GM23248 (cell line): Measurements from ENCODE around the gene ZNF74. TPM values are rescaled to one million over a fixed set of nuclear protein-coding genes. Genes with fewer than 3 reads are reported as not detected.

ENCODE experiments used
- DNase-seq: peaks from one replicate; pipeline ENCODE4 v3.0.0-alpha.2; 2015
- H2AFZ ChIP-seq: fragments of 200-600 bp; sonication (generic); 2 replicates; pipeline ENCODE4 v1.6.1; 2016; ENCODE audit warnings: antibody characterized with exemption
- H3F3A ChIP-seq: fragments of 200-600 bp; sonication (generic); 2 replicates; pipeline ENCODE4 v1.6.1; 2016; ENCODE audit warnings: mild to moderate bottlenecking, antibody characterized with exemption, mixed run types; ENCODE audit not compliant: insufficient read depth
- H3K27ac ChIP-seq: fragments of 200-600 bp; sonication (generic); 2 replicates; pipeline ENCODE4 v1.5.1; 2016; ENCODE audit warnings: mild to moderate bottlenecking
- H3K27me3 ChIP-seq: fragments of 200-600 bp; sonication (generic); replicated peaks from 2 replicates; pipeline ENCODE4 v1.6.1; 2016; ENCODE audit warnings: mild to moderate bottlenecking; ENCODE audit not compliant: insufficient read depth
- H3K36me3 ChIP-seq: fragments of 200-600 bp; sonication (generic); 2 replicates; pipeline ENCODE4 v1.6.1; 2016; ENCODE audit warnings: low read depth, mild to moderate bottlenecking
- H3K4me1 ChIP-seq: fragments of 200-600 bp; sonication (generic); 2 replicates; pipeline ENCODE4 v1.6.1; 2016; ENCODE audit warnings: mild to moderate bottlenecking; ENCODE audit not compliant: insufficient read depth
- H3K4me2 ChIP-seq: fragments of 200-600 bp; sonication (generic); one replicate; pipeline ENCODE4 v1.6.1; 2016; ENCODE audit warnings: mild to moderate bottlenecking; ENCODE audit not compliant: unreplicated experiment
- H3K4me3 ChIP-seq: fragments of 200-600 bp; sonication (generic); 2 replicates; pipeline ENCODE4 v1.5.1; 2016; ENCODE audit warnings: mild to moderate bottlenecking
- H3K79me2 ChIP-seq: fragments of 200-600 bp; sonication (generic); 2 replicates; pipeline ENCODE4 v1.6.1; 2016; ENCODE audit warnings: mild to moderate bottlenecking; ENCODE audit not compliant: insufficient read depth
- H3K9ac ChIP-seq: fragments of 200-600 bp; sonication (generic); 2 replicates; pipeline ENCODE4 v1.6.1; 2016; ENCODE audit warnings: mild to moderate bottlenecking
- H3K9me2 ChIP-seq: fragments of 200-600 bp; sonication (generic); 2 replicates; pipeline ENCODE4 v1.6.1; 2016; ENCODE audit warnings: mixed run types, mild to moderate bottlenecking, moderate library complexity; ENCODE audit not compliant: insufficient read depth
- H3K9me3 ChIP-seq: fragments of 200-600 bp; sonication (generic); one replicate; pipeline ENCODE4 v1.6.1; 2017; ENCODE audit warnings: low read depth
- H4K20me1 ChIP-seq: fragments of 200-600 bp; sonication (generic); 2 replicates; pipeline ENCODE4 v1.6.0; 2016; ENCODE audit not compliant: insufficient read depth
- EZH2 ChIP-seq: fragments of 200-600 bp; sonication (generic); IDR thresholded peaks from 2 replicates; pipeline ENCODE4 v1.6.1; 2018; ENCODE audit warnings: antibody characterized with exemption, mild to moderate bottlenecking; ENCODE audit not compliant: insufficient read depth, poor library complexity, severe bottlenecking
- EZH2phosphoT487 ChIP-seq: fragments of 200-600 bp; sonication (generic); IDR thresholded peaks from 2 replicates; pipeline ENCODE4 v1.6.1; 2018; ENCODE audit warnings: antibody characterized with exemption, moderate library complexity, mild to moderate bottlenecking, low read depth; ENCODE audit not compliant: insufficient read depth
- WGBS, 2 experiments: methylation state at CpG; one replicate each; pipeline ENCODE4 v1.1.6; 2015 to 2017; ENCODE audit warnings: low lambda C conversion rate in 2 of 2, low coverage in 1 of 2; ENCODE audit errors: missing lambda C conversion rate in 2 of 2; 5-methylcytosine and 5-hydroxymethylcytosine counted together
- in situ Hi-C: fragments of 300-500 bp; cut with MboI; formaldehyde crosslinking; loops from 2 replicates; pipeline ENCODE4 v1.15.0; 2020
- polyA plus RNA-seq: library from polyadenylated mRNA; unstranded; fragments of >200 nt; fragmentation: Nextera tagmentation; extraction: Ambion mirVana; gene quantifications from 2 replicates; pipeline ENCODE4 v1.2.1, GENCODE V29; 2016
- total RNA-seq: library from RNA; depleted of rRNA; stranded (reverse); fragments of >200 nt; shearing (Covaris generic); gene quantifications from 2 replicates; pipeline ENCODE4 v1.2.3, GENCODE V29; 2014

ZNF74 gene
- total and polyA plus RNA-seq, 2 experiments from 2014 or later: 3.7 to 11.5 TPM

DNA sequence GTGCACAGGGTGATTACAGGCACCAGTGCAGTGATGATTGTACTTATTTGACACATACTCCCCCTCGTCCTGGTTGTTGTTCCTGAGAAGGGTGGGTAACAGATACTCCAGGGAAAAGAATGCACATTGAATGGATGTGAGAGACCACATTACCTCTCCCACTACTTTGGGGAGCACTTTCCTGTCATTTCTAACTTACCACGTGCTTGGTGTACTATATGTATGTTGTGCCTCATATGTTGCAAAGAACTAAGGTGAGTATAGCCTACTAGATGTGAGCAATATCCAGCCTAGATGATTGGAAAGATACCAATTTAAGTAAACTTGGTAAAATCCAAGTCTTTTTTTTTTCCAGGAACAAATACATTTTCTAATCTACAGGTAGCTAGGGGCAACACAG is 58.0 kb downstream of the ZNF74 start:
- no peaks in the 10 kb centered on the region for H4K20me1 ChIP-seq
- H2AFZ ChIP-seq: no peak overlapping the region
- no peaks in the 10 kb centered on the region for H3K27me3 ChIP-seq
- no peaks in the 10 kb centered on the region for H3K36me3 ChIP-seq
- H3K4me3 ChIP-seq: no peak overlapping the region
- TF ChIP-seq EZH2 (no peak), EZH2phosphoT487 (no peak)
- in situ Hi-C loops: no loop called here
- no peak for DNase-seq
- H3K9me2 ChIP-seq: no peaks in the 10 kb centered on the region
- no peaks in the 10 kb centered on the region for H3K9me3 ChIP-seq
- H3K9ac ChIP-seq: no peak overlapping the region
- no peaks in the 10 kb centered on the region for H3F3A ChIP-seq
- H3K79me2 ChIP-seq: no peaks in the 10 kb centered on the region
- H3K27ac ChIP-seq: no peak overlapping the region
- H3K4me1 ChIP-seq: 0 out of 2 replicates have a peak, but pooled peaks cover 8% of the 10 kb centered on the region
- no peak overlapping the region for H3K4me2 ChIP-seq
- 63 to 78% methylated on average over 2 of the region's 2 CpGs for WGBS, 2 experiments

DNA sequence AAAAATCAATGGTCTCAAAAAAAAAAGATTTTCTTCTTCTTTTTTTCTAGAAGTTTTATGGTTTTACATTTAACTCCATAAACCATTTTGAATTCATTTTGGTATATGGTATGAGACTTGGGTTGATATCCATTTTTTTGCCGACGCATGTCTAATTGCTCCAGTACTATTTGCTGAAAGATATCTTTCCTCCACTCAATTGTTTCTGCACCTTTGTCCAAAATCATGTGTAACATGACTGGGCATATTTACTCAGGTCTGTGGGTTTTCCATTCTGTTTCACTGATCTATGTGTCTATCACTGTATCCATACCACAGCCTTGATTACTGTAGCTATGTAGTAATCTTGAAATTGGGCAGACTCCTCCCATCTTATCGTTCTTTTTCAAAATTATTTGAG is 59.3 kb downstream of the ZNF74 start:
- no peaks in the 10 kb centered on the region for H3K9me2 ChIP-seq
- H3K9ac ChIP-seq: no peak overlapping the region
- no peaks in the 10 kb centered on the region for H3K79me2 ChIP-seq
- no peak overlapping the region for H3K27ac ChIP-seq
- no peak for DNase-seq
- H3F3A ChIP-seq: no peaks in the 10 kb centered on the region
- no peak overlapping the region for H2AFZ ChIP-seq
- no peaks in the 10 kb centered on the region for H3K36me3 ChIP-seq
- H3K27me3 ChIP-seq: no peaks in the 10 kb centered on the region
- H3K4me3 ChIP-seq: no peak overlapping the region
- H3K9me3 ChIP-seq: no peaks in the 10 kb centered on the region
- H3K4me2 ChIP-seq: no peak overlapping the region
- TF ChIP-seq EZH2: no peak
- TF ChIP-seq EZH2phosphoT487: no peak
- in situ Hi-C loops: no loop called here
- no peaks in the 10 kb centered on the region for H4K20me1 ChIP-seq
- WGBS, 2 experiments: 96 to 97% methylated on average over 3 of the region's 3 CpGs
- 0 out of 2 replicates have a peak, but pooled peaks cover 8% of the 10 kb centered on the region for H3K4me1 ChIP-seq

DNA sequence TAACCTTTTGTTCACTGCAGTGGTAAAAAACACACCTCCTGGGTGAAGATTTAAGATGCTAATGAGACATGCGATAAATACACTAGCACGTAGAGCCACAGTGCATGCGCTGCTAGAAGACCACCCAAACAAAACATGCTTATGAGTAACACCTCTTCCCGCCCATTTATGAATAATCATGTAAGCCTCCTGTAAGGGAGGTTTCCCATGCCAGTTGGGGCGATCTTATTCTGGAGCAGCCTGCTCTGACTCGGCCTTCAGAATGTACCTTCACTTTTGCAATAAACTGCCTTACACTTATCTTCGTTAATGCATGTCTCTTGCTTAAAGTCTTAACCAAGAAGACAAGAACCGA is 61.7 kb downstream of the ZNF74 start:
- H3K27ac ChIP-seq: no peak overlapping the region
- peak; percentile 30 for DNase-seq
- H3K4me3 ChIP-seq: no peak overlapping the region
- H3K4me1 ChIP-seq: 0 out of 2 replicates have a peak, but pooled peaks cover 5% of the 10 kb centered on the region
- H3K79me2 ChIP-seq: no peaks in the 10 kb centered on the region
- WGBS, 2 experiments: 80 to 82% methylated on average over 8 of the region's 8 CpGs
- H3K36me3 ChIP-seq: no peaks in the 10 kb centered on the region
- no peaks in the 10 kb centered on the region for H4K20me1 ChIP-seq
- in situ Hi-C loops: no loop called here
- no peaks in the 10 kb centered on the region for H3F3A ChIP-seq
- TF ChIP-seq EZH2: no peak
- TF ChIP-seq EZH2phosphoT487: no peak
- no peaks in the 10 kb centered on the region for H3K27me3 ChIP-seq
- H2AFZ ChIP-seq: no peak overlapping the region
- H3K9me3 ChIP-seq: no peaks in the 10 kb centered on the region
- H3K9ac ChIP-seq: peak overlapping the region; percentile 6; the same call in 1 of the 2 replicates
- H3K4me2 ChIP-seq: no peak overlapping the region
- no peaks in the 10 kb centered on the region for H3K9me2 ChIP-seq

DNA sequence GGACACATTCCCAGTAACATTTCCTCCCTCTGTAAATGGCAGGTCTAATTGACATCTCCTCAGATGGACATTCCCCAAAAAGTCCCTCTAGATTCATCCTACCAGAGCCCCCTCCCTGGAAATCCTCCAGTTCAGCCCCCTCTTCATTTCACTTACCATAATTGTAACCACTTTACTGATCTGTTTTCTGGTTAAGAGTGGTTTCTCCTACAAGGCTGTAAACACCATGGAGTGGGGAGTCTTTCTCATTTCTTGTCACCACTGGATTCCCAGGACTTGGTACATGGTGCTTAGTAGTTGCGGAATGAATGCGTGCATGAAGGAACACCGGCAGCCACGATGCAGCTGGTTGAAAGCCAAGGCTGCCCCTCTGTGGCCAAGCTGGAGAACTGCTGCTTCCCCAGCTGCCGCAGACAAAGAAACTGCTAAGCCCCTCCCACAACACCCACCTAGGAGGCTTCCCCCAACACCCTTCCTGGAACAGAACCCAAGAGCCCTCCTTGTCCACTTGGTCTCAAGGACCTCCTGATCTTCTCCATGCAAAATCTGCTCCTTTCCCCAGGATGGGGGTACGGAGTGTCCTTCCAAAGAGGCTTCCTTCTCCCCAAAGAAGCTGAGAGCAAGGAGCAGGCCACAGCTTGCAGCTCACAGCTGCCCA is 62.2 kb downstream of the ZNF74 start:
- H3K79me2 ChIP-seq: no peaks in the 10 kb centered on the region
- no peaks in the 10 kb centered on the region for H3K36me3 ChIP-seq
- no peak overlapping the region for H3K27ac ChIP-seq
- H3K9me2 ChIP-seq: no peaks in the 10 kb centered on the region
- no peak overlapping the region for H2AFZ ChIP-seq
- H3F3A ChIP-seq: no peaks in the 10 kb centered on the region
- peak overlapping the region; percentile 6; the same call in 1 of the 2 replicates for H3K9ac ChIP-seq
- in situ Hi-C loops: no loop called here
- 0 out of 2 replicates have a peak, but pooled peaks cover 5% of the 10 kb centered on the region for H3K4me1 ChIP-seq
- H3K27me3 ChIP-seq: no peaks in the 10 kb centered on the region
- H3K9me3 ChIP-seq: no peaks in the 10 kb centered on the region
- no peaks in the 10 kb centered on the region for H4K20me1 ChIP-seq
- no peak overlapping the region for H3K4me3 ChIP-seq
- TF ChIP-seq EZH2phosphoT487 (no peak), EZH2 (no peak)
- DNase-seq: peak; percentile 93
- 12 to 16% methylated on average over 6 of the region's 6 CpGs for WGBS, 2 experiments
- H3K4me2 ChIP-seq: no peak overlapping the region

DNA sequence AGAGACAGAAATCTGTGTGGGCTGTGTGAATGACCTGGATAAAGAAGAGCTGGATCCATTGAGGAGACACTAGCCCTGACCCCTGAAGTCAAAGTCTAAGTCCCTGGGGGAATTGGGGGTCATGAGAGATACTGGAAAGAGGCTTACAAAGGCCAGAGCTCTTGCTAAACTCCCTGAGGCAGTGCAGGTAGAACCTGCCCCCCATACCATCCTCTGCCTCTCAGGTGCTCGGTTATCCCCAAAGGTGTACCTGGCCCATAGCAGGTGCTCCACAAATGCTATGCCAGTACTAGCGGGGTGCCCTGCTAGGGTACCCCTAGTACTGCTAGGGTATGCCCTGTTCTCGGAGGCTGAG is 62.7 kb downstream of the ZNF74 start:
- Histone ChIP-seq H4K20me1 (no peaks in the 10 kb centered on the region), H3K9me3 (no peaks in the 10 kb centered on the region), H3K4me3 (no peak overlapping the region), H3K9ac (no peak overlapping the region), H2AFZ (no peak overlapping the region), H3K27ac (no peak overlapping the region), H3K4me1 (0 out of 2 replicates have a peak, but pooled peaks cover 5% of the 10 kb centered on the region), H3F3A (no peaks in the 10 kb centered on the region), H3K4me2 (no peak overlapping the region), H3K79me2 (no peaks in the 10 kb centered on the region), H3K36me3 (no peaks in the 10 kb centered on the region), H3K27me3 (no peaks in the 10 kb centered on the region), H3K9me2 (no peaks in the 10 kb centered on the region)
- 85 to 93% methylated on average over 3 of the region's 3 CpGs for WGBS, 2 experiments
- no peak for DNase-seq
- in situ Hi-C loops: no loop called here
- TF ChIP-seq EZH2: no peak
- TF ChIP-seq EZH2phosphoT487: no peak
